SK-N-SH treated with all-trans-retinoic acid at 6 μM for 48 hours (cell line): ENCODE measurements around the gene TLE7.

Source experiments
- ARNTL ChIP-seq: fragments of 450-650 bp; formaldehyde crosslinking; IDR thresholded peaks from 2 replicates; pipeline ENCODE4 v1.5.0; 2020; ENCODE audit warnings: low read depth, mild to moderate bottlenecking, moderate library complexity, borderline replicate concordance
- CSDC2 ChIP-seq: fragments of 250-450 bp; sonication (Bioruptor Pico); IDR thresholded peaks from 2 replicates; pipeline ENCODE4 v1.5.0; 2020; ENCODE audit warnings: mild to moderate bottlenecking, moderate library complexity
- CSRNP3 ChIP-seq: fragments of 250-450 bp; sonication (Bioruptor Pico); IDR thresholded peaks from 2 replicates; pipeline ENCODE4 v1.5.1; 2021; ENCODE audit warnings: mild to moderate bottlenecking, moderate library complexity
- GLIS3 ChIP-seq: fragments of 250-450 bp; sonication (Bioruptor Pico); IDR thresholded peaks from 2 replicates; pipeline ENCODE4 v1.5.0; 2020; ENCODE audit warnings: mild to moderate bottlenecking, moderate library complexity
- ISL1 ChIP-seq: fragments of 250-450 bp; sonication (Bioruptor Pico); IDR thresholded peaks from 2 replicates; pipeline ENCODE4 v2.1.2; 2022; ENCODE audit warnings: mild to moderate bottlenecking, moderate library complexity
- PATZ1 ChIP-seq: fragments of 250-450 bp; sonication (Bioruptor Pico); IDR thresholded peaks from 2 replicates; pipeline ENCODE4 v1.8.0; 2020; ENCODE audit warnings: mild to moderate bottlenecking, moderate library complexity, borderline replicate concordance

- TF ChIP-seq CSDC2 (CRISPR knock-in tag), result no peak
- no peak for TF ChIP-seq PATZ1 (CRISPR knock-in tag)
- TF ChIP-seq ARNTL (CRISPR knock-in tag), result no peak
- no peak for TF ChIP-seq ISL1 (CRISPR knock-in tag)
- TF ChIP-seq CSRNP3 (CRISPR knock-in tag), result no peak
- no peak for TF ChIP-seq GLIS3 (CRISPR knock-in tag)
These were observed 35.1 kb downstream of the TLE7 start for GRCh38 chr16:71406724-71407123.
